8988T (cell line): ENCODE data around the gene RBM28.

Experiments used
- DNase-seq: peaks from one replicate; pipeline ENCODE4 v3.0.0; 2011

Gene RBM28

DNA sequence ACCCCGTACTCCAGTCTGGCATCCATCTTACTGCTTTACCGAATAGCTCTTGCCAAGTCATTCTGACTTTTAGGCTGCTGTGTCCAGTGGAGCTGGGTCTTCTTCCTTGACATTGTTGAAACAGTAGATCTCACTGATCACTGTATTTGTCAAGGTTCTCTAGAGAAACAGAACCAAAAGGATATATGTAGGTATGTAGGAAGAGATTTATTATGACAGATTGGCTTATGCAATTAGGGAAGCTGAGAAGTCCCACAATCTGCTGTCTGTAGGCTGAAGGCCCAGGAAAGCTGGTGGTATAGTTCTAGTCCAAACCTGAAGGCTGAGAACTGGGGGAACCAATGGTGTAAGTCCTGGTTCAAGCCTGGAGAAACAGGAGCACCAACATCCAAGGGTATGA is 29.9 kb upstream of the RBM28 start:
- DNase-seq = no peak

GRCh38 chr7:128370491-128370890 is 26.8 kb upstream of the RBM28 start:
- no peak for DNase-seq

- DNase-seq = no peak
Observed at GRCh38 chr7:128366986-128367385, 23.3 kb upstream of the RBM28 start.

- no peak for DNase-seq
Observed at GRCh38 chr7:128366300-128366699, 22.6 kb upstream of the RBM28 start.

- DNase-seq = no peak
Observed at GRCh38 chr7:128365432-128365831, 21.7 kb upstream of the RBM28 start.

DNA sequence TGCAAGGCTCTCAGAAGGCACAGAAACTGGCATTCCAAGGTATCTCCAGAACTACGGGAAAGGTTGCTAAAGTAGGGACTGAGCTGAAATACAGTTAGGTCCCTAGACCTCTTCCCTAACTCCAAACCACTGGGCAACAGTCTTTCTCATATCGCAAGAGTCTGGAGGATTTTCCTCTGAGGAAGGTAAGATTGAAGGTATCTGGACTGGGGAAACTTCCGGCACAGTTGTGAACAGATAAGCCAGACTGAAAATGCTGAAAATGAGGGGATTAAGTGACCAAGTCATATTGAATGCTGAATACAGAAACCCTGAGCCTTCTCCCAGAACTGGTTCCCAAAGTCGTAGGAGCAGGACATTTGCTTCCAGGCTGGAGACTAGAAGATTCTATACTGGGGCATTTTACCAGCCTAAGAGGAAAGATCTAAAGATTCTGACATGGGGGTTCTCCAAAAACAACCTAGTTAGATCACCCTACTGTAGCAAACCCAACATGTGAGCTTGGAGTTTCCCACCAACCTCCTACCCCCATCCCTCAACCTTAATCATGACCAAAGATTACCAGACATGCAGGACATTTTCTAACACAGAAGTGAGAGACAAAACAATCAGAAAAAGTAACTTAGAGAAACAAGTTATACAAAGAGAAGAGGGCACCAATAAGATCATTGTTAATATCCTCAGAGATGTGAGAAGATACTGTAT is 20.6 kb upstream of the RBM28 start:
- DNase-seq = no peak

- DNase-seq = no peak
Observed at GRCh38 chr7:128363261-128363721, 19.6 kb upstream of the RBM28 start.

DNA sequence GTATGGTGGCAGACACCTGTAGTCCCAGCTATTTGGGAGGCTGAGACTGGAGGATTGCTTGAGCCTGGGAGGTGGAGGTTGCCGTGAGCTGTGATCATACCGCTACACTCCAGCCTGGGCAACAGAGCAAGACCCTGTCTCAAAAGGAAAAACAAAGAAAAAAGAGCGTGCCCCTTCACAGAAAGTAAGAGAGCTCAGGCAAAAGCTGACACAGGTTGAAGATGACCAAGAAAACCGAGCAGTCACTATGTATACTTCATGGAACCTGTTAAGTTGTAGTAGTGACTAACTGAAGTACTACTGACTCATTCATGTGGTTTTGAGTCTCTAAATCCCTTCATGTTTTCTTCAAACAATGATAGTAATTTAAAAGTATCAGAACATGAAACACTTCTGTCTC is 19.0 kb upstream of the RBM28 start:
- DNase-seq = no peak

GRCh38 chr7:128361411-128362379 is 18.0 kb upstream of the RBM28 start, which contains the start of gene PRRT4:
PRRT4 (minus strand) TSS chr7:128361690.
- no peak for DNase-seq

- no peak for DNase-seq
Observed at GRCh38 chr7:128360359-128360678, 16.6 kb upstream of the RBM28 start.

DNA sequence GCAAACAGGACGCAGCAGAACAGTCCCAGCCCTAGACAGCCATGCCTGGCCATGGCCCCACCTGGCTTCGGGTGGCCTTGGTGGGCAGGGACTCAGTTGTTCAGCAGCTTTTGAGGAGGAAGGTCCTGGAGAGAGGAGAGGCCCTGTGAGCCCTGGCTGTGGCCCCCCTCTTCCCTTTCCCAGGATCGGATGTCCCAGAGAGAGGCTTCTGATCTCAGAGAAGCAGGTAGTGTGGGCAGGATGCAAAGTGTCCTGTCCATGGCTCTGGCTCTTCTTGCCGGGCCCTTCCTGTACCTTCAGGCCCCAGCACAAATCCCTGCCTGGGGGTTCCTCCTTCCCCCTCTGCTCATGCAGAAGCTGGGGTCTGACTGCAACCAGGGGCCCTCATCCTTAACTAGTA is 16.2 kb upstream of the RBM28 start:
- no peak for DNase-seq

- DNase-seq = no peak
Observed at GRCh38 chr7:128359336-128359735, 15.6 kb upstream of the RBM28 start.

- DNase-seq = no peak
Observed at GRCh38 chr7:128358233-128358632, 14.5 kb upstream of the RBM28 start.

- DNase-seq = no peak
Observed at GRCh38 chr7:128357217-128357613, 13.5 kb upstream of the RBM28 start.

DNA sequence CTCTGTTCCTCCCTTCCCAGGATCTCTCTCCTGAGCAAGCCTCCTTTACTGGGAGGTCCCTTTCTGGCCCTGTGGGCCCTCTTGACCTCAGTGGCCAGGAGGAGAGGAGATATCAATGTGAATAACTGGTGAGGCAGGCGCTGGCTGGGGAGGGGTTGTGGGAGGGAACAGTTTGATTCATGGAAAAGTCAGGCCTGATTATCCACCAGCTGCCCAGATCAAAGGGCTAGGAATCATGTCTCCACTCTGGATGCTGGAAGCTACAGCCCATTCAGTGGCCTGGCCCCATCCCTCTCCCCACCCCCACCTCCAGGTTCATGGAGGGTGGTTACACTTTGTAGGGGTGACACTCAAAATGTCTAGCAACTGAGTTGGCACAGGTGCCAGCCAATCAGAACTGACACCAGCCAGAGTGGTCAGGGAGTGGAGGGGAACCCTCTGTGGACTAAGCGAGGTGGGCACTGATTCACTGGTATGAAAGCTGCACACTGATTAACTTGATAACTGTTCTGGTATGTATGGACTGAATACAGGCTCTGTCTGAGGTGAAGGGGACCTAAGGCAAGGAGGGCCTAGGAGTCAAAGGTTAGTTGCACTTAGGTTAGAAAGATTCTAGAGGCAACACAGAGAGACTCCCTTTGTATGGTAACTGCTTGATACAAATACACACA is 13.0 kb upstream of the RBM28 start:
- no peak for DNase-seq

- DNase-seq = no peak
Observed at GRCh38 chr7:128353610-128354009, 9.9 kb upstream of the RBM28 start.

DNA sequence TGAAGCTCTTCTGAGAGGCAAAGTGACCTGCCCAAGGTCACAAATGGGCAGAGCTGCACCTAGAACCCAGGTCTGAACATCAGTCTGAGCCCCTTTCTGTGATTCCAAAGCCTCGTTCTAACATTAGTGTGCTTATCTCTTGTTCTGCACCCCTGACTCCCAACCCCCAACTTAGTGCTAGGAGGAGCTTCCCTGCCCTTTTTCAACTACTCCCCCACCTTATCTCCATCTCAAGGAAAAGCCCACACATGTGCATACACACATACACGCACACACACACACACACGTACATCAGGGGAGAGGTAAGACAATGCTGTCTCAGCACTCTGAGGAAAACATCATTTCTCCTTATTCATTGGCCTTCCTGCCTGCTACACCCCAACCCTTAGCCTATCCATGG is 9.5 kb upstream of the RBM28 start:
- no peak for DNase-seq

DNA sequence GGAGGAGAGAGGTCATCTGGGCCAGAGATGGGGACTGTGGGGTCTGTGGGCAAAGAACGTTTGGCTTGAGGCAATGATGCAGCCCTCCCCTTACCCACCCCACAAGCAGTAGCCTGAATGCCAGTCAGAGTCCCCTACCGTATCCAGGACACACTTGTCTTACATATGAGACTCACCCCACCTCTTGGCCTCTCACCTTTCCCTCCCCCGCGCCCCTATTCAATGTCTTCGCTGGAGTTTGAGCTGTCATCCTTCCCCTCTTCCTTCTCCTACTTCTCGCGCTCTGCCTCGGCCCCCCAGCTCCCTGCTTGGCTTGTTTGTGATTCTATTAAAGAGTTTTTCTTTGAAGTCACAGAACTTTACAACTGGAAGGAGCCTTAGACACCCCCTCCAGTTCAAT is 8.9 kb upstream of the RBM28 start:
- DNase-seq = no peak

DNA sequence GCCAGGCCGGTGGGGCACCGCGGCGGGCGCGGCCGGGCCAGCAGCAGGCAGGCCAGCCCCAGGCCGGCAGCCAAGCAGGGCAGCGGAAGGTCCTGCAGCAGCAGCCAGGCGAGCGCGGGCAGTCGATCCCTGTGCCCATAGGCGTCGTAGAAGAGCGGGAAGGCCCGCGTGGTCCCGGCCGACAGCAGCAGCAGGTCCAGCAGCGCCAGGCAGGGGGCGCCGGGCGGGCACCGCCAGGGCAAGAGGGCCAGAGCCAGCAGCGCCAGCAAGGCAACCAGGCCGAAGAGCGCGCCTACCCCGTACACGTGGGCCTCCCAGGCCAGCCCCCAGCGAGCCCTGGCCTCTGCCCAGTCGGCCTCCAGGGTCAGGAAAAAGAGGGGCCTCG is 8.4 kb upstream of the RBM28 start:
- no peak for DNase-seq

DNA sequence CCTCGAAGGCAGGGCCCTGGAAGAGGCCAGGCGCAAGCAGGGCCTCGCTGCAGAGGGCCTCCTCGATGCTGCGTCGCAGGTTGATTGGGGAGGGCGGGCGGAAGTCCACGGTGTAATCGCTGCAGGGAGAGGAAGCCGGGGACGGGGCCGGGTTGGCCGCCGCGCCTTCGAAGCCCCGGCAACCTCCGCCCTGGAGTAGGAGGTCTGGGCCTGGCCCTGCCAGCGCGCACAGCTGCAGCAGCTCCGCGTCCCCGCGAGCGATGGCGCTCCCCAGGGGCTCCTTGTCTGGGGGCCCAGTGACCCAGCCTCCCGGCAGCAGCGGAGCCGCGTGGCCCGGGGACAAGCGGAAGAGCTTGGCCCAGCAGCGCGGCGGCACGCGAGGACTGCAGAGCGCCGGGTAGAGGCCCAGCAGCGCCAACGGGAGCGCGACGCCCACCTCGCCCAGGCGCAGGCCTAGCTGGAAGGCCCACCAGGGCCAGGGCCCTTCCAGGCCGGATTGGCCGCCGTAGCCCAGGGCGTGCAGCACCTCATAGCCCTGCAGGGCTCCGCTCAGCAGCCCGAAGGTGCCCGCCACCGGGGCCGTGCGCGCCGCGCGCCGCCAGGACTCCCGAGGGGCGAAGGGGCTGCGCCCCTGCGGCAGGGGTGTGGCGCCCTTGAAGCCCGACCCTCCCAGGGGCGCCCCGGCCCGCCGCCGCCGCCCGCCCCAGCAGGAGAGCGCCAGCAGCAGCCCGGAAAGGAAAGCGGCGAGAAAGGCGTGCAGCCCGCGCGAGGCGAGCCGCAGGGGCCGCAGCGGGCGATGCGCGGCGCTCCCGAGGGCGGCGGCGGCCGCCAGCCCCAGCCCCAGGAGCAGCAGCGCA is 7.8 kb upstream of the RBM28 start:
- DNase-seq = no peak

- no peak for DNase-seq
Observed at GRCh38 chr7:128350708-128351295, 7.1 kb upstream of the RBM28 start.

- DNase-seq = no peak
Observed at GRCh38 chr7:128349466-128349825, 5.7 kb upstream of the RBM28 start.
